Endothelial cell (in vitro differentiated cells): ENCODE measurements around the gene CALML4. TPM values are rescaled to one million over a fixed set of nuclear protein-coding genes. Genes with fewer than 3 reads are reported as not detected.

Experiments used
- DNase-seq: peaks from one replicate; pipeline ENCODE4 v3.0.0; 2021; ENCODE audit warnings: low spot score
- H3K27ac Mint-ChIP-seq: one replicate; pipeline ENCODE4 v1.8.0; 2021; ENCODE audit warnings: mixed read lengths, inconsistent platforms; ENCODE audit not compliant: unreplicated experiment
- H3K27me3 Mint-ChIP-seq: one replicate; pipeline ENCODE4 v1.8.0; 2021; ENCODE audit warnings: mild to moderate bottlenecking, moderate library complexity, mixed read lengths, inconsistent platforms; ENCODE audit not compliant: unreplicated experiment
- H3K36me3 Mint-ChIP-seq: one replicate; pipeline ENCODE4 v1.8.0; 2021; ENCODE audit warnings: mild to moderate bottlenecking, low read depth, mixed read lengths, inconsistent platforms; ENCODE audit not compliant: unreplicated experiment
- H3K4me1 Mint-ChIP-seq: one replicate; pipeline ENCODE4 v1.8.0; 2021; ENCODE audit warnings: mild to moderate bottlenecking, mixed read lengths, inconsistent platforms; ENCODE audit not compliant: unreplicated experiment
- H3K4me3 Mint-ChIP-seq: one replicate; pipeline ENCODE4 v1.8.0; 2021; ENCODE audit warnings: mild to moderate bottlenecking, mixed read lengths, inconsistent platforms; ENCODE audit not compliant: unreplicated experiment
- H3K9me3 Mint-ChIP-seq: one replicate; pipeline ENCODE4 v1.8.0; 2021; ENCODE audit warnings: mixed read lengths, inconsistent platforms; ENCODE audit not compliant: unreplicated experiment
- long read RNA-seq: library from polyadenylated mRNA; unstranded; transcript quantifications from one replicate; pipeline ENCODE4 v2.0.0, GENCODE V29; 2020; ENCODE audit not compliant: unreplicated experiment
- total RNA-seq: library from RNA; stranded (reverse); fragmentation: NEBNext Ultra II Directional; extraction: Animal tissue kit (Norgen Biotek cat#: 25700); gene quantifications from one replicate; pipeline ENCODE4 v1.2.1, GENCODE V29; 2021; ENCODE audit not compliant: unreplicated experiment
- TF ChIP-seq, protein P1 (sequence below): fragments of 200-600 bp; sonication (generic); IDR thresholded peaks from one replicate; pipeline ENCODE4 v1.5.0; 2021; ENCODE audit warnings: antibody characterized with exemption; ENCODE audit not compliant: unreplicated experiment

Gene CALML4
- 11.0 TPM for total RNA-seq
- long read RNA-seq, full-length matches to known transcripts, result 7 of 8 reads
- long read RNA-seq, partial matches to known transcripts, result 0 of 8 reads
- long read RNA-seq, other reads (novel, unspliced or antisense), result 1 of 8 reads

- Mint-ChIP-seq H3K4me3 (peak within 1 kb of the TSS; percentile 56), H3K9me3 (no peaks in the 10 kb centered on the region), H3K27me3 (peaks cover 13% of the 10 kb centered on the region), H3K36me3 (peaks cover 3% of the 10 kb centered on the region), H3K4me1 (peaks cover 67% of the 10 kb centered on the region), H3K27ac (peak within 1 kb of the TSS; percentile 86)
- TF ChIP-seq, protein P1, sequence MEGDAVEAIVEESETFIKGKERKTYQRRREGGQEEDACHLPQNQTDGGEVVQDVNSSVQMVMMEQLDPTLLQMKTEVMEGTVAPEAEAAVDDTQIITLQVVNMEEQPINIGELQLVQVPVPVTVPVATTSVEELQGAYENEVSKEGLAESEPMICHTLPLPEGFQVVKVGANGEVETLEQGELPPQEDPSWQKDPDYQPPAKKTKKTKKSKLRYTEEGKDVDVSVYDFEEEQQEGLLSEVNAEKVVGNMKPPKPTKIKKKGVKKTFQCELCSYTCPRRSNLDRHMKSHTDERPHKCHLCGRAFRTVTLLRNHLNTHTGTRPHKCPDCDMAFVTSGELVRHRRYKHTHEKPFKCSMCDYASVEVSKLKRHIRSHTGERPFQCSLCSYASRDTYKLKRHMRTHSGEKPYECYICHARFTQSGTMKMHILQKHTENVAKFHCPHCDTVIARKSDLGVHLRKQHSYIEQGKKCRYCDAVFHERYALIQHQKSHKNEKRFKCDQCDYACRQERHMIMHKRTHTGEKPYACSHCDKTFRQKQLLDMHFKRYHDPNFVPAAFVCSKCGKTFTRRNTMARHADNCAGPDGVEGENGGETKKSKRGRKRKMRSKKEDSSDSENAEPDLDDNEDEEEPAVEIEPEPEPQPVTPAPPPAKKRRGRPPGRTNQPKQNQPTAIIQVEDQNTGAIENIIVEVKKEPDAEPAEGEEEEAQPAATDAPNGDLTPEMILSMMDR, result no peak
- DNase-seq, result no peak
These were observed at the start of gene CALML4 for GRCh38 chr15:68204776-68205557. Gene CALML4 (minus strand): TSS chr15:68205332. CDS start chr15:68205247, 85 bp downstream.

- Mint-ChIP-seq H3K36me3 (no peaks in the 10 kb centered on the region), H3K27me3 (no peaks in the 10 kb centered on the region), H3K4me3 (no peak overlapping the region), H3K27ac (no peak overlapping the region), H3K9me3 (no peaks in the 10 kb centered on the region), H3K4me1 (no peaks in the 10 kb centered on the region)
- DNase-seq, result peak; percentile 38
- TF ChIP-seq, protein P1, result peak; percentile 79
These were observed 47.9 kb upstream of the CALML4 start for GRCh38 chr15:68252925-68253534.

GRCh38 chr15:68249058-68249713 is 44.1 kb upstream of the CALML4 start:
- Mint-ChIP-seq H3K9me3 (no peaks in the 10 kb centered on the region), H3K4me1 (no peaks in the 10 kb centered on the region), H3K27ac (no peak overlapping the region), H3K27me3 (no peaks in the 10 kb centered on the region), H3K36me3 (no peaks in the 10 kb centered on the region), H3K4me3 (no peak overlapping the region)
- DNase-seq, result no peak
- TF ChIP-seq, protein P1, result no peak

- H3K4me1 Mint-ChIP-seq, result peaks cover 11% of the 10 kb centered on the region
- H3K27ac Mint-ChIP-seq, result no peak overlapping the region
- H3K36me3 Mint-ChIP-seq, result no peaks in the 10 kb centered on the region
- no peak for DNase-seq
- H3K4me3 Mint-ChIP-seq, result no peak overlapping the region
- no peaks in the 10 kb centered on the region for H3K27me3 Mint-ChIP-seq
- H3K9me3 Mint-ChIP-seq, result no peaks in the 10 kb centered on the region
- TF ChIP-seq, protein P1, result no peak
These were observed 39.1 kb upstream of the CALML4 start for GRCh38 chr15:68244235-68244634.
